HEK293 (cell line): ENCODE results near the gene RANBP2.

Experiments
- CTCF ChIP-seq: fragments of 450-650 bp; formaldehyde crosslinking; IDR thresholded peaks from 2 replicates; pipeline ENCODE4 v1.5.1; 2016; ENCODE audit warnings: missing biosample characterization, missing genetic modification characterization
- EGR2 ChIP-seq: fragments of 450-650 bp; formaldehyde crosslinking; IDR thresholded peaks from 2 replicates; pipeline ENCODE4 v1.5.1; 2016; ENCODE audit warnings: low read depth, missing biosample characterization, missing genetic modification characterization
- GLIS2 ChIP-seq: fragments of 450-650 bp; formaldehyde crosslinking; IDR thresholded peaks from 2 replicates; pipeline ENCODE4 v1.5.1; 2016; ENCODE audit warnings: missing biosample characterization, missing genetic modification characterization
- HOXD13 ChIP-seq: sonication (generic); formaldehyde crosslinking; IDR thresholded peaks from 2 replicates; pipeline ENCODE4 v1.8.0; 2022; ENCODE audit warnings: missing genetic modification reagents, borderline replicate concordance
- KLF9 ChIP-seq: fragments of 450-650 bp; formaldehyde crosslinking; IDR thresholded peaks from 2 replicates; pipeline ENCODE4 v1.5.1; 2016; ENCODE audit warnings: missing biosample characterization, missing genetic modification characterization, low read depth
- MZF1 ChIP-seq: fragments of 450-650 bp; formaldehyde crosslinking; IDR thresholded peaks from 2 replicates; pipeline ENCODE4 v1.5.1; 2017; ENCODE audit warnings: missing biosample characterization, missing genetic modification characterization, borderline replicate concordance
- PRDM2 ChIP-seq: fragments of 450-650 bp; formaldehyde crosslinking; IDR thresholded peaks from 2 replicates; pipeline ENCODE4 v1.5.1; 2016; ENCODE audit warnings: missing biosample characterization, missing genetic modification characterization, borderline replicate concordance
- SALL2 ChIP-seq: fragments of 450-650 bp; formaldehyde crosslinking; IDR thresholded peaks from 2 replicates; pipeline ENCODE4 v1.5.0; 2017; ENCODE audit warnings: missing biosample characterization, mild to moderate bottlenecking, missing genetic modification characterization, borderline replicate concordance
- SETDB1 ChIP-seq: IDR thresholded peaks from one replicate; pipeline ENCODE4 v1.6.1; 2017; ENCODE audit warnings: mild to moderate bottlenecking, low read length, moderate library complexity, mixed read lengths; ENCODE audit not compliant: insufficient read length
- SP2 ChIP-seq: fragments of 450-650 bp; formaldehyde crosslinking; IDR thresholded peaks from 2 replicates; pipeline ENCODE4 v1.5.1; 2016; ENCODE audit warnings: missing biosample characterization, missing genetic modification characterization
- ZBTB49 ChIP-seq: fragments of 450-650 bp; formaldehyde crosslinking; IDR thresholded peaks from 2 replicates; pipeline ENCODE4 v1.5.1; 2016; ENCODE audit warnings: missing biosample characterization, missing genetic modification characterization, low read depth
- ZIC2 ChIP-seq: fragments of 450-650 bp; formaldehyde crosslinking; IDR thresholded peaks from 2 replicates; pipeline ENCODE4 v1.5.1; 2016; ENCODE audit warnings: missing biosample characterization, missing genetic modification characterization
- ZNF138 ChIP-seq: fragments of 450-650 bp; formaldehyde crosslinking; IDR thresholded peaks from 2 replicates; pipeline ENCODE4 v1.5.1; 2016; ENCODE audit warnings: missing biosample characterization, missing genetic modification characterization, borderline replicate concordance
- ZNF19 ChIP-seq: fragments of 450-650 bp; formaldehyde crosslinking; IDR thresholded peaks from 2 replicates; pipeline ENCODE4; 2016; ENCODE audit warnings: missing biosample characterization, missing genetic modification characterization, low read depth
- ZNF239 ChIP-seq: fragments of 450-650 bp; formaldehyde crosslinking; IDR thresholded peaks from 2 replicates; pipeline ENCODE4 v1.5.1; 2016; ENCODE audit warnings: missing biosample characterization, missing genetic modification characterization
- ZNF350 ChIP-seq: fragments of 450-650 bp; formaldehyde crosslinking; IDR thresholded peaks from 2 replicates; pipeline ENCODE4 v1.5.0; 2017; ENCODE audit warnings: missing biosample characterization, mild to moderate bottlenecking, missing genetic modification characterization
- ZNF391 ChIP-seq: fragments of 450-650 bp; formaldehyde crosslinking; IDR thresholded peaks from 2 replicates; pipeline ENCODE4 v1.5.1; 2016; ENCODE audit warnings: low read depth, missing biosample characterization, missing genetic modification characterization, borderline replicate concordance
- ZNF549 ChIP-seq: fragments of 450-650 bp; IDR thresholded peaks from 2 replicates; pipeline ENCODE4 v1.5.1; 2018; ENCODE audit warnings: missing biosample characterization, missing genetic modification characterization, mild to moderate bottlenecking, inconsistent platforms, moderate library complexity
- ZSCAN23 ChIP-seq: fragments of 450-650 bp; formaldehyde crosslinking; IDR thresholded peaks from 2 replicates; pipeline ENCODE4 v1.5.1; 2016; ENCODE audit warnings: missing biosample characterization, missing genetic modification characterization
- TF ChIP-seq, protein P1 (sequence below): fragments of 450-650 bp; formaldehyde crosslinking; IDR thresholded peaks from 2 replicates; pipeline ENCODE4; 2016; ENCODE audit warnings: missing biosample characterization, missing genetic modification characterization
- TF ChIP-seq, protein P2 (sequence below): fragments of 450-650 bp; formaldehyde crosslinking; IDR thresholded peaks from 2 replicates; pipeline ENCODE4 v1.5.1; 2016; ENCODE audit warnings: missing biosample characterization, missing genetic modification characterization
- TF ChIP-seq, protein P3 (sequence below): fragments of 450-650 bp; formaldehyde crosslinking; IDR thresholded peaks from 2 replicates; pipeline ENCODE4 v1.5.1; 2016; ENCODE audit warnings: missing biosample characterization, missing genetic modification characterization

Gene RANBP2

DNA sequence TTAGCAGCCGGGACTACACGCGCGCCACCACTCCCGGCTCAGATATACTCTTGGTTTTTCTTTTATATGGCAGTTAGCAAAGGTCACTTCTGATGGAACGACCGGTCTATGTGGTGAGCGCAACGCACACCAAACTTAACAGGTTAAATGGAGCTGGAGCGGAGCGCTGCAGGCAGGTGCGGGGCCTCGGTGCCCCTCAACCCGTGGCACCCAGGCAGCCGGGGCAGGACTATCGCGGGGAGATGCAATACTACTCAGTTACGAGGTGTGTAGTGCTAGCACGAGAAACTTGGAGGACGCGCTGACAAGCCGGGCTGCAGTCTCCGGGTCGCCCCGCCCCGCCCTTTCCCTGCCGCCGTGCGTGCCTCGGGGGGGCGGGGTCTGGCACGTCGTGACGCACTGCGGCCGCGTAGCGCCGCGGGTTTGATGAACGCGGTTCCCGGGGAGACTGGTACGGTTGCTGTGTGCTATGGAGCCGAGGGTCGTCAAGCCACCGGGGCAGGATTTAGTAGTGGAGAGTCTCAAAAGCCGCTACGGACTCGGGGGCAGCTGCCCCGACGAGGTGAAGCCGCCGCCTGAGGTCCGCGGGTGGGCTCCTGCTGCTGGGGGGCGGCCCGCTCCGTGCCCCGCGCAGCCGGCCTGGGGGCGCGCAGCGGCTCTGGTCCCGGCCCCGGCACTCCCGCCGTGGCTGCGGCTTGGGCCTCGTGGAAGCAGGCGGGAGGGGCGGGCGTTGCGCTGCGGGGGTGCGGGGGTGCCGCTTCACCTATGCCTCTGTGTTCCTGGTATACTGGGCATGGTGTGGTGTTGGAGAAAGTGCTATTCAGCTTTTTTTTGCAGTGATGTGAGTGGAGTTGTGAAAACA, 67.3 kb downstream of the RANBP2 start, which contains the start of gene CCDC138 (continued):
- TF ChIP-seq ZBTB49 (tag by site-specific recombination): no peak
- TF ChIP-seq, protein P1, sequence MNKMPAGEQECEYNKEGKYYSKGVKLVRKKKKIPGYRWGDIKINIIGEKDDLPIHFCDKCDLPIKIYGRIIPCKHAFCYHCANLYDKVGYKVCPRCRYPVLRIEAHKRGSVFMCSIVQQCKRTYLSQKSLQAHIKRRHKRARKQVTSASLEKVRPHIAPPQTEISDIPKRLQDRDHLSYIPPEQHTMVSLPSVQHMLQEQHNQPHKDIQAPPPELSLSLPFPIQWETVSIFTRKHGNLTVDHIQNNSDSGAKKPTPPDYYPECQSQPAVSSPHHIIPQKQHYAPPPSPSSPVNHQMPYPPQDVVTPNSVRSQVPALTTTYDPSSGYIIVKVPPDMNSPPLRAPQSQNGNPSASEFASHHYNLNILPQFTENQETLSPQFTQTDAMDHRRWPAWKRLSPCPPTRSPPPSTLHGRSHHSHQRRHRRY (tag by site-specific recombination): no peak
- TF ChIP-seq MZF1: no peak
- peak; percentile 52 for TF ChIP-seq SP2 (tag by site-specific recombination)
- TF ChIP-seq PRDM2: no peak
- TF ChIP-seq, protein P2, sequence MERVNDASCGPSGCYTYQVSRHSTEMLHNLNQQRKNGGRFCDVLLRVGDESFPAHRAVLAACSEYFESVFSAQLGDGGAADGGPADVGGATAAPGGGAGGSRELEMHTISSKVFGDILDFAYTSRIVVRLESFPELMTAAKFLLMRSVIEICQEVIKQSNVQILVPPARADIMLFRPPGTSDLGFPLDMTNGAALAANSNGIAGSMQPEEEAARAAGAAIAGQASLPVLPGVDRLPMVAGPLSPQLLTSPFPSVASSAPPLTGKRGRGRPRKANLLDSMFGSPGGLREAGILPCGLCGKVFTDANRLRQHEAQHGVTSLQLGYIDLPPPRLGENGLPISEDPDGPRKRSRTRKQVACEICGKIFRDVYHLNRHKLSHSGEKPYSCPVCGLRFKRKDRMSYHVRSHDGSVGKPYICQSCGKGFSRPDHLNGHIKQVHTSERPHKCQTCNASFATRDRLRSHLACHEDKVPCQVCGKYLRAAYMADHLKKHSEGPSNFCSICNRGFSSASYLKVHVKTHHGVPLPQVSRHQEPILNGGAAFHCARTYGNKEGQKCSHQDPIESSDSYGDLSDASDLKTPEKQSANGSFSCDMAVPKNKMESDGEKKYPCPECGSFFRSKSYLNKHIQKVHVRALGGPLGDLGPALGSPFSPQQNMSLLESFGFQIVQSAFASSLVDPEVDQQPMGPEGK: peak; percentile 72
- no peak for TF ChIP-seq ZNF391 (tag by site-specific recombination)
- no peak for TF ChIP-seq ZNF549 (tag by site-specific recombination)
- no peak for TF ChIP-seq SETDB1
- no peak for TF ChIP-seq SALL2 (tag by site-specific recombination)
- no peak for TF ChIP-seq EGR2
- 0 out of 2 replicates have a peak, but pooled peaks have one; percentile 7 for TF ChIP-seq CTCF
- TF ChIP-seq ZSCAN23 (tag by site-specific recombination): no peak
- TF ChIP-seq ZIC2 (tag by site-specific recombination): peak; percentile 27; the same call in 1 of the 2 replicates
- peak; percentile 87 for TF ChIP-seq KLF9 (tag by site-specific recombination)
- no peak for TF ChIP-seq ZNF138 (tag by site-specific recombination)
- no peak for TF ChIP-seq HOXD13 (CRISPR knock-in tag)
- peak; percentile 67 for TF ChIP-seq GLIS2 (tag by site-specific recombination)
- TF ChIP-seq ZNF19 (tag by site-specific recombination): no peak
- TF ChIP-seq ZNF239 (tag by site-specific recombination): no peak
- no peak for TF ChIP-seq ZNF350
- TF ChIP-seq, protein P3, sequence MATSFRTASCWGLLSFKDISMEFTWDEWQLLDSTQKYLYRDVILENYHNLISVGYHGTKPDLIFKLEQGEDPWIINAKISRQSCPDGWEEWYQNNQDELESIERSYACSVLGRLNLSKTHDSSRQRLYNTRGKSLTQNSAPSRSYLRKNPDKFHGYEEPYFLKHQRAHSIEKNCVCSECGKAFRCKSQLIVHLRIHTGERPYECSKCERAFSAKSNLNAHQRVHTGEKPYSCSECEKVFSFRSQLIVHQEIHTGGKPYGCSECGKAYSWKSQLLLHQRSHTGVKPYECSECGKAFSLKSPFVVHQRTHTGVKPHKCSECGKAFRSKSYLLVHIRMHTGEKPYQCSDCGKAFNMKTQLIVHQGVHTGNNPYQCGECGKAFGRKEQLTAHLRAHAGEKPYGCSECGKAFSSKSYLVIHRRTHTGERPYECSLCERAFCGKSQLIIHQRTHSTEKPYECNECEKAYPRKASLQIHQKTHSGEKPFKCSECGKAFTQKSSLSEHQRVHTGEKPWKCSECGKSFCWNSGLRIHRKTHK (tag by site-specific recombination): no peak
